Astrocyte (in vitro differentiated cells and primary cell): ENCODE data around the gene ORM1. TPM values are rescaled to one million over a fixed set of nuclear protein-coding genes. Genes with fewer than 3 reads are reported as not detected.

Experiments used
- DNase-seq: peaks from one replicate; pipeline ENCODE4 v3.0.0-alpha.2; 2010; ENCODE audit warnings: low read depth
- FAIRE-seq: peaks from 2 replicates; lab custom pipeline; 2011; peaks lifted over from hg19 to GRCh38; lab: Jason Lieb, UNC
- H2AFZ ChIP-seq: 2 replicates; pipeline ENCODE4 v1.6.0; 2012; ENCODE audit warnings: low read depth, low read length, inconsistent platforms
- H3K27ac ChIP-seq: 2 replicates; pipeline ENCODE4 v1.5.1; 2011; ENCODE audit warnings: low read depth, low read length, inconsistent platforms
- H3K27me3 ChIP-seq: 2 replicates; pipeline ENCODE4 v1.6.0; 2011; ENCODE audit warnings: low read length, inconsistent platforms; ENCODE audit not compliant: insufficient read depth
- H3K36me3 ChIP-seq: 2 replicates; pipeline ENCODE4 v1.5.1; 2011; ENCODE audit warnings: low read length, inconsistent platforms; ENCODE audit not compliant: insufficient read depth
- H3K4me1 ChIP-seq: 2 replicates; pipeline ENCODE4 v1.5.1; 2011; ENCODE audit warnings: low read length, inconsistent platforms; ENCODE audit not compliant: insufficient read depth
- H3K4me2 ChIP-seq: 2 replicates; pipeline ENCODE4 v1.6.0; 2012; ENCODE audit warnings: low read length, inconsistent platforms
- H3K4me3 ChIP-seq: 2 replicates; pipeline ENCODE4 v1.5.1; 2011; ENCODE audit warnings: low read depth, mild to moderate bottlenecking, low read length, inconsistent platforms; ENCODE audit not compliant: insufficient read depth
- H3K79me2 ChIP-seq: 2 replicates; pipeline ENCODE4 v1.6.0; 2012; ENCODE audit warnings: mild to moderate bottlenecking, low read length, inconsistent platforms; ENCODE audit not compliant: insufficient read depth
- H3K9ac ChIP-seq: 2 replicates; pipeline ENCODE4 v1.6.0; 2012; ENCODE audit warnings: mild to moderate bottlenecking, low read length, inconsistent platforms
- H3K9me3 ChIP-seq: 2 replicates; pipeline ENCODE4 v1.5.1; 2012; ENCODE audit warnings: low read depth, mild to moderate bottlenecking, low read length, inconsistent platforms; ENCODE audit not compliant: insufficient read depth
- H4K20me1 ChIP-seq: 2 replicates; pipeline ENCODE4 v1.6.0; 2012; ENCODE audit warnings: low read length, inconsistent platforms; ENCODE audit not compliant: insufficient read depth
- H3K27ac Mint-ChIP-seq: one replicate; pipeline ENCODE4 v1.8.0; 2021; ENCODE audit warnings: mild to moderate bottlenecking, mixed read lengths; ENCODE audit not compliant: unreplicated experiment
- H3K27me3 Mint-ChIP-seq: one replicate; pipeline ENCODE4 v1.8.0; 2021; ENCODE audit warnings: low read depth, mixed read lengths; ENCODE audit not compliant: unreplicated experiment
- H3K36me3 Mint-ChIP-seq: one replicate; pipeline ENCODE4 v1.8.0; 2021; ENCODE audit warnings: low read depth, mixed read lengths; ENCODE audit not compliant: unreplicated experiment
- H3K4me1 Mint-ChIP-seq: one replicate; pipeline ENCODE4 v1.8.0; 2021; ENCODE audit warnings: low read depth, mixed read lengths; ENCODE audit not compliant: unreplicated experiment
- H3K4me3 Mint-ChIP-seq: one replicate; pipeline ENCODE4 v1.8.0; 2021; ENCODE audit warnings: mild to moderate bottlenecking, moderate library complexity, mixed read lengths; ENCODE audit not compliant: unreplicated experiment
- H3K9me3 Mint-ChIP-seq: one replicate; pipeline ENCODE4 v1.8.0; 2021; ENCODE audit warnings: mild to moderate bottlenecking, mixed read lengths; ENCODE audit not compliant: unreplicated experiment
- EZH2 ChIP-seq: IDR thresholded peaks from 2 replicates; pipeline ENCODE4 v1.6.1; 2012; ENCODE audit warnings: mild to moderate bottlenecking, low read length, inconsistent platforms; ENCODE audit not compliant: insufficient read depth
- total RNA-seq: library from RNA; stranded (reverse); gene quantifications from 2 replicates; pipeline ENCODE4 v1.2.1, GENCODE V29; 2021
- TF ChIP-seq, protein P1 (sequence below): IDR thresholded peaks from 2 replicates; pipeline ENCODE4 v1.5.1; 2011; ENCODE audit warnings: low read depth, mild to moderate bottlenecking, inconsistent platforms, low read length, moderate library complexity; ENCODE audit not compliant: insufficient read depth

ORM1 gene
- total RNA-seq, 1 donor from 2014 or later = not detected

DNA sequence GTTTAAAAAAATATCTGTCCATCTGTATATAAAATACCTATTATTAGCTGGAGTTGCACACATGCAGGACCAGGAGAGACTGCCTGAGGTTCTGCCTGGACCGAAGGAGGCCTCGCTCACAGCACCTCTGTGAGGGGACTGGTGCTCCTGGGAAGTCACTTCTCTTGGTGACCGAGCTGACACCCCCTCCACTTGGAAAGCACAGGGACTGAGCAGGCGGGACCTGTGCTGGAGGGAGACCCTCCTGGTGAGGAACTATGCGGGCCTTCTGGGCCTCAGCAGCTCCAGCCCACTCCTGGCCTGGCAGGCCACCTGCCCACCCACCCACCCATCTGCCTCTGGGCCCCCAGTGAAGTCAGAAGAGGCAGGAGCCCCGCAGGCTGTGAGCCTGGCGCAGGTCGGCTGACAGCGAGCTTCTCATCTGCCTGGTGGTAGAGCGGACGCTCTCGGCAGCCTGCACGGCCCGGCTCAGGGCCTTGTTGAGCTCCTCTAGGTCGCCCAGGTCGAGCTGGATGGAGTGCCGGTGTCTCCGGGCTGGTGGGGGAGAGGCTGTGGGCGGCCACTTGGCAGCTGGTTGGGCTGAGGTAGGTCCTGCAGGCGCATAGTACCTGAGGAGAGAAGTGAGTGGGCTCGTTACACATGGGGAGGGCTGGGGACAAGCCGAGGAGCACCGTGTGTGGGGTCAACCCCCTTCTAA lies 13.9 kb downstream of the ORM1 start:
- DNase-seq (no peak), FAIRE-seq (no peak)
- no peaks in the 10 kb centered on the region for H3K4me1 Mint-ChIP-seq
- Histone ChIP-seq H3K9me3 (no peaks in the 10 kb centered on the region), H3K9ac (no peak overlapping the region), H3K36me3 (peaks cover 4% of the 10 kb centered on the region), H3K79me2 (no peaks in the 10 kb centered on the region), H3K4me2 (no peak overlapping the region), H3K4me1 (no peaks in the 10 kb centered on the region), H3K27ac (no peak overlapping the region), H2AFZ (no peak overlapping the region), H4K20me1 (no peaks in the 10 kb centered on the region), H3K4me3 (no peak overlapping the region), H3K27me3 (no peaks in the 10 kb centered on the region)
- H3K4me3 Mint-ChIP-seq = no peak overlapping the region
- no peaks in the 10 kb centered on the region for H3K27me3 Mint-ChIP-seq
- peaks cover 22% of the 10 kb centered on the region for H3K36me3 Mint-ChIP-seq
- H3K9me3 Mint-ChIP-seq = no peaks in the 10 kb centered on the region
- TF ChIP-seq EZH2 = no peak
- TF ChIP-seq, protein P1, sequence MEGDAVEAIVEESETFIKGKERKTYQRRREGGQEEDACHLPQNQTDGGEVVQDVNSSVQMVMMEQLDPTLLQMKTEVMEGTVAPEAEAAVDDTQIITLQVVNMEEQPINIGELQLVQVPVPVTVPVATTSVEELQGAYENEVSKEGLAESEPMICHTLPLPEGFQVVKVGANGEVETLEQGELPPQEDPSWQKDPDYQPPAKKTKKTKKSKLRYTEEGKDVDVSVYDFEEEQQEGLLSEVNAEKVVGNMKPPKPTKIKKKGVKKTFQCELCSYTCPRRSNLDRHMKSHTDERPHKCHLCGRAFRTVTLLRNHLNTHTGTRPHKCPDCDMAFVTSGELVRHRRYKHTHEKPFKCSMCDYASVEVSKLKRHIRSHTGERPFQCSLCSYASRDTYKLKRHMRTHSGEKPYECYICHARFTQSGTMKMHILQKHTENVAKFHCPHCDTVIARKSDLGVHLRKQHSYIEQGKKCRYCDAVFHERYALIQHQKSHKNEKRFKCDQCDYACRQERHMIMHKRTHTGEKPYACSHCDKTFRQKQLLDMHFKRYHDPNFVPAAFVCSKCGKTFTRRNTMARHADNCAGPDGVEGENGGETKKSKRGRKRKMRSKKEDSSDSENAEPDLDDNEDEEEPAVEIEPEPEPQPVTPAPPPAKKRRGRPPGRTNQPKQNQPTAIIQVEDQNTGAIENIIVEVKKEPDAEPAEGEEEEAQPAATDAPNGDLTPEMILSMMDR = no peak
- no peak overlapping the region for H3K27ac Mint-ChIP-seq

DNA sequence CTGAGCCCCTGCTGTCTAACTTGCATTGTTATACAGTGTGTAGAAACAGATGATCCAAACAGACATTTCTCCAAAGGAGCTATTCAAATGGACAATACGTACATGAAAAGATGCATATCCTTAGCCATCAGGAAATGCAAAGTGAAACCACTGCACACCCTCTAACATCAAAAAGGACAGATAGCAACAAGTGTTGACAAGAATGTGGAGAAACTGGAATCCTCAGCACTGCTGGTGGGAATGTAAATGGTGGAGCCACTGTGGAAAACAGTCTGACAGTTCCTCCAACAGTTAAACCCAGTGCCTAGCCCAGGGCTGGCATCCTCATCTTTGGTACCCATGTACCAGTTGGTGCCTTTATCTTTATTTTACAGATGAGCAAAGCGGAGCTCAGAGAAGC lies 15.3 kb downstream of the ORM1 start:
- DNase-seq (no peak), FAIRE-seq (no peak)
- Histone ChIP-seq H3K9ac (no peak overlapping the region), H3K9me3 (no peaks in the 10 kb centered on the region), H3K4me1 (no peaks in the 10 kb centered on the region), H3K4me2 (no peak overlapping the region), H4K20me1 (no peaks in the 10 kb centered on the region), H3K4me3 (no peak overlapping the region), H3K27ac (no peak overlapping the region), H3K27me3 (no peaks in the 10 kb centered on the region), H3K79me2 (no peaks in the 10 kb centered on the region), H3K36me3 (peaks cover 4% of the 10 kb centered on the region), H2AFZ (no peak overlapping the region)
- Mint-ChIP-seq H3K27me3 (no peaks in the 10 kb centered on the region), H3K9me3 (peaks cover 2% of the 10 kb centered on the region), H3K4me1 (no peaks in the 10 kb centered on the region), H3K4me3 (no peak overlapping the region), H3K36me3 (peaks cover 24% of the 10 kb centered on the region), H3K27ac (no peak overlapping the region)
- TF ChIP-seq EZH2 = no peak
- TF ChIP-seq, protein P1 = no peak
